Measurements from ENCODE around the gene GOLGA5. TPM values are rescaled to one million over a fixed set of nuclear protein-coding genes. Genes with fewer than 3 reads are reported as not detected.
"Not testable (repeated sequence)": the region's sequence is repeated elsewhere in the genome, so short reads cannot be mapped to it uniquely, and the experiment has no call there.

The GOLGA5 gene
- total and polyA plus RNA-seq, 11 donors: 18.1 to 25.9 (median 22.9) TPM

- 65 to 79% (median 68%) methylated on average over 7 of the region's 7 CpGs for whole genome bisulfite sequencing, 4 donors
- no peak for TF ChIP-seq POLR2A (IDR thresholded peaks at IDR 0.05)
- no peak for ATAC-seq
- no peaks in the 10 kb centered on the region for H3K27me3 ChIP-seq
- H3K4me1 ChIP-seq: peaks cover 0 to 10% (median 0%) of the 10 kb centered on the region in 12 donors
- intact Hi-C loops (cut with DNase I): no loop called here
- no peaks in the 10 kb centered on the region for H3K9me3 ChIP-seq
- H3K27ac ChIP-seq: no peak overlapping the region
- DNase-seq: no peak
- no peaks in the 10 kb centered on the region for H3K36me3 ChIP-seq
- no peak overlapping the region for H3K4me3 ChIP-seq
Measured at GRCh38 chr14:92760524-92760805, 33.6 kb upstream of the GOLGA5 start.

GRCh38 chr14:92763666-92764631 lies 30.2 kb upstream of the GOLGA5 start:
- DNase-seq; H3K27me3 ChIP-seq; intact Hi-C loops (cut with DNase I); H3K9me3 ChIP-seq; H3K36me3 ChIP-seq; H3K4me3 ChIP-seq: not testable (repeated sequence)
- H3K27ac ChIP-seq: peak overlapping the region in 1 of 12 donors; percentile 55
- ATAC-seq: peak in 2 of 4 donors; percentile 48 to 63
- peaks cover 0 to 20% (median 0%) of the 10 kb centered on the region in 12 donors for H3K4me1 ChIP-seq
- 58 to 78% (median 66%) methylated on average over 3 to 4 of the region's 5 CpGs for WGBS, 4 donors

GRCh38 chr14:92768236-92768635 lies 25.9 kb upstream of the GOLGA5 start:
- intact Hi-C loops (cut with DNase I); H3K9me3 ChIP-seq; H3K27me3 ChIP-seq; DNase-seq; H3K4me3 ChIP-seq; H3K36me3 ChIP-seq: not testable (repeated sequence)
- Histone ChIP-seq H3K4me1 (peaks cover 0 to 30% (median 0%) of the 10 kb centered on the region in 12 donors), H3K27ac (peak overlapping the region in 1 of 12 donors; percentile 71)
- ATAC-seq: peak; percentile 36 to 67 (median 41)
- WGBS, 4 donors: 28 to 60% (median 50%) methylated on average over 1 of the region's 1 CpG; no CpG with 5 or more reads in 1 of the 4 donors

- DNase-seq: no peak
- peaks cover 0 to 30% (median 0%) of the 10 kb centered on the region in 12 donors for H3K4me1 ChIP-seq
- intact Hi-C loops (cut with DNase I): no loop called here
- no peaks in the 10 kb centered on the region for H3K27me3 ChIP-seq
- H3K9me3 ChIP-seq: no peaks in the 10 kb centered on the region
- H3K4me3 ChIP-seq: no peak overlapping the region
- TF ChIP-seq CTCF (IDR thresholded peaks at IDR 0.05) (no peak), POLR2A (IDR thresholded peaks at IDR 0.05) (no peak)
- no peaks in the 10 kb centered on the region for H3K36me3 ChIP-seq
- ATAC-seq: no peak
- peak overlapping the region in 3 of 12 donors; percentile 14 to 69 (median 46) for H3K27ac ChIP-seq
- 90 to 96% (median 93%) methylated on average over 5 of the region's 5 CpGs for WGBS, 4 donors
Measured at GRCh38 chr14:92768795-92769194, 25.3 kb upstream of the GOLGA5 start.

GRCh38 chr14:92770484-92770883 lies 23.6 kb upstream of the GOLGA5 start:
- H3K4me1 ChIP-seq: peaks cover 0 to 25% (median 0%) of the 10 kb centered on the region in 12 donors
- peak overlapping the region in 3 of 12 donors; percentile 26 to 85 (median 43) for H3K27ac ChIP-seq
- no peaks in the 10 kb centered on the region for H3K9me3 ChIP-seq
- intact Hi-C loops (cut with DNase I): no loop called here
- no peaks in the 10 kb centered on the region for H3K27me3 ChIP-seq
- WGBS, 4 donors: 78 to 84% (median 81%) methylated on average over 2 of the region's 2 CpGs
- no peak for DNase-seq
- no peak overlapping the region for H3K4me3 ChIP-seq
- ATAC-seq: no peak
- H3K36me3 ChIP-seq: no peaks in the 10 kb centered on the region
- no peak for TF ChIP-seq CTCF (IDR thresholded peaks at IDR 0.05)
- no peak for TF ChIP-seq POLR2A (IDR thresholded peaks at IDR 0.05)
